Thyroid gland (tissue), 4 donors: Measurements from ENCODE around the gene TMEFF2. TPM values are rescaled to one million over a fixed set of nuclear protein-coding genes. Genes with fewer than 3 reads are reported as not detected.

Source experiments
- DNase-seq, 2 donors: peaks; one replicate each; pipeline ENCODE4 v3.0.0-alpha.2; 2019
- H3K27ac ChIP-seq, 3 donors: fragments of 200-600 bp; sonication (generic); 1 replicate in 2 of 3; 2 replicates in 1 of 3; pipeline ENCODE4 v1.5.1; 2016 to 2019; ENCODE audit warnings: mild to moderate bottlenecking in 1 of 3, moderate library complexity in 1 of 3
- H3K27me3 ChIP-seq: fragments of 200-600 bp; sonication (generic); one replicate; pipeline ENCODE4 v1.5.1; 2019
- H3K36me3 ChIP-seq, 2 donors: fragments of 200-600 bp; sonication (generic); one replicate each; pipeline ENCODE4 v1.5.1; 2016 to 2019
- H3K4me1 ChIP-seq, 2 donors: fragments of 200-600 bp; sonication (generic); one replicate each; pipeline ENCODE4 v1.5.1; 2017 to 2019
- H3K4me3 ChIP-seq, 3 donors: fragments of 200-600 bp; sonication (generic); replicated peaks in 1 of 3; 1 replicate in 2 of 3; 2 replicates in 1 of 3; pipeline ENCODE4 v1.5.1; 2016; ENCODE audit warnings: mild to moderate bottlenecking in 1 of 3
- H3K9me3 ChIP-seq: fragments of 200-600 bp; sonication (generic); one replicate; pipeline ENCODE4 v1.5.1; 2017
- POLR2A ChIP-seq, 2 donors: fragments of 450-650 bp; IDR thresholded peaks; one replicate each; pipeline ENCODE4 v1.6.1; 2017; ENCODE audit warnings: antibody characterized with exemption in 2 of 2, mild to moderate bottlenecking in 2 of 2, moderate library complexity in 1 of 2
- WGBS, 2 donors: methylation state at CpG; one replicate each; pipeline ENCODE4 v1.1.5; 2017; 5-methylcytosine and 5-hydroxymethylcytosine counted together
- intact Hi-C: fragments of 100-400 bp; cut with DNase I; formaldehyde crosslinking; loops from one replicate; pipeline ENCODE4 v1.15.1; 2023
- total RNA-seq, 4 donors: library from RNA; depleted of rRNA; stranded (reverse); fragments of >200 nt; gene quantifications; one replicate each; pipeline ENCODE4 v1.2.3, GENCODE V29; 2016
- TF ChIP-seq, protein P1 (sequence below), 6 experiments: fragments of 200-600 bp in 3 of 6; fragments of 450-650 bp in 3 of 6; sonication (generic) in 3 of 6; IDR thresholded peaks; one replicate each; pipeline ENCODE4 v1.5.1; 2016 to 2019; ENCODE audit warnings: antibody characterized with exemption in 6 of 6, mild to moderate bottlenecking in 2 of 6, inconsistent platforms in 1 of 6, moderate library complexity in 1 of 6

The TMEFF2 gene
- total RNA-seq, 4 donors from 2014 or later, result 0.11 TPM; not detected in 3

DNA sequence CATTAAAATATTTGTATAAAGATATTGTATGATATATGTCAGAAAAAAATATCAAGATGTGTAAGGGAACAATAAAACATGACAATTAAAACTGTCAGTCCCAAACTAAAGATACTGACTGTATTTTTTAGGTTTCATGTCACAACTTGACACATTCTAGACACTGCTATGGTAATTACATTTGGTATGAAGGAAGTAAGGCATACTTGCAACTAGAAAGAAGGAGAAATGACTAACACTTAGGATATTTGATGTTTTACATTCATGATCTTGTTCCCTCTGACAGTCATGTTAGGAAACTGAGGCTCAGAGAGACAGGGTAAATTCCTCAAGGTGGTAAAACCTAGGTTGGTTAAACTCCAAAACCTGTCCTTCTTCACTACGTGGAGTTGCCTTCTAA lies 68.3 kb downstream of the TMEFF2 start:
- Histone ChIP-seq H3K36me3 (no peaks in the 10 kb centered on the region), H3K4me1 (peaks cover 10 to 17% of the 10 kb centered on the region in 2 donors), H3K27me3 (no peaks in the 10 kb centered on the region), H3K4me3 (no peak overlapping the region), H3K27ac (no peak overlapping the region), H3K9me3 (no peaks in the 10 kb centered on the region)
- intact Hi-C loops, result no loop called here
- DNase-seq, result no peak
- TF ChIP-seq, protein P1, sequence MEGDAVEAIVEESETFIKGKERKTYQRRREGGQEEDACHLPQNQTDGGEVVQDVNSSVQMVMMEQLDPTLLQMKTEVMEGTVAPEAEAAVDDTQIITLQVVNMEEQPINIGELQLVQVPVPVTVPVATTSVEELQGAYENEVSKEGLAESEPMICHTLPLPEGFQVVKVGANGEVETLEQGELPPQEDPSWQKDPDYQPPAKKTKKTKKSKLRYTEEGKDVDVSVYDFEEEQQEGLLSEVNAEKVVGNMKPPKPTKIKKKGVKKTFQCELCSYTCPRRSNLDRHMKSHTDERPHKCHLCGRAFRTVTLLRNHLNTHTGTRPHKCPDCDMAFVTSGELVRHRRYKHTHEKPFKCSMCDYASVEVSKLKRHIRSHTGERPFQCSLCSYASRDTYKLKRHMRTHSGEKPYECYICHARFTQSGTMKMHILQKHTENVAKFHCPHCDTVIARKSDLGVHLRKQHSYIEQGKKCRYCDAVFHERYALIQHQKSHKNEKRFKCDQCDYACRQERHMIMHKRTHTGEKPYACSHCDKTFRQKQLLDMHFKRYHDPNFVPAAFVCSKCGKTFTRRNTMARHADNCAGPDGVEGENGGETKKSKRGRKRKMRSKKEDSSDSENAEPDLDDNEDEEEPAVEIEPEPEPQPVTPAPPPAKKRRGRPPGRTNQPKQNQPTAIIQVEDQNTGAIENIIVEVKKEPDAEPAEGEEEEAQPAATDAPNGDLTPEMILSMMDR (IDR thresholded peaks at IDR 0.05), result no peak
- TF ChIP-seq POLR2A (IDR thresholded peaks at IDR 0.05), result no peak
- WGBS, 2 donors, result 0% methylated on average over 1 of the region's 1 CpG

- Histone ChIP-seq H3K36me3 (no peaks in the 10 kb centered on the region), H3K9me3 (no peaks in the 10 kb centered on the region), H3K27ac (no peak overlapping the region), H3K4me3 (no peak overlapping the region), H3K4me1 (peaks cover 10 to 17% of the 10 kb centered on the region in 2 donors), H3K27me3 (no peaks in the 10 kb centered on the region)
- TF ChIP-seq, protein P1 (IDR thresholded peaks at IDR 0.05), result no peak
- no peak for TF ChIP-seq POLR2A (IDR thresholded peaks at IDR 0.05)
- DNase-seq, result no peak
- intact Hi-C loops, result no loop called here
- WGBS, 2 donors, result 88 to 93% methylated on average over 1 of the region's 1 CpG
Observed at GRCh38 chr2:192124571-192124970, 70.2 kb downstream of the TMEFF2 start.

- H3K4me1 ChIP-seq, result peaks cover 10 to 17% of the 10 kb centered on the region in 2 donors
- H3K27me3 ChIP-seq, result no peaks in the 10 kb centered on the region
- intact Hi-C loops, result no loop called here
- H3K9me3 ChIP-seq, result no peaks in the 10 kb centered on the region
- H3K4me3 ChIP-seq, result no peak overlapping the region
- no peak for TF ChIP-seq POLR2A (IDR thresholded peaks at IDR 0.05)
- TF ChIP-seq, protein P1 (IDR thresholded peaks at IDR 0.05), result no peak
- DNase-seq, result peak; percentile 59 to 67
- H3K27ac ChIP-seq, result peak overlapping the region in 1 of 3 donors; percentile 9
- H3K36me3 ChIP-seq, result no peaks in the 10 kb centered on the region
Observed at GRCh38 chr2:192123847-192124246, 70.9 kb downstream of the TMEFF2 start.

DNA sequence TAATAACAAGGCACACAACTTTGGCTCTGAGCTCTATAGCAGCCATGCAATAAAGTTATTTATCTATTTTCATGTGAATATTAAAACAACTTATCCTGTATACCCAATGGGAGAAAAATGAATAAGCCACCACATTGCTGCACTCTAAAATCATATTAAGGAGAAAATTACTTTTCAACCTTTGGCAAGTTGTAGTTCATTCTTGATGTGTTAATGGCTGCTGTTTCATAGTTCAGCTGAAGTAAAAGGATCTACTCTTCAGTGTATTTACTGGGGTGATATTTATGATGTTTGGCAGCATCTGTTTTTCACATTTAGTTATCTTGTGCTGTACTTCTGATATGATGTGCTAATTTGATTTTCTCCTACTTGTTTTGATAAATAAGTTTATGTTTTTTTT lies 71.8 kb downstream of the TMEFF2 start:
- Histone ChIP-seq H3K27me3 (no peaks in the 10 kb centered on the region), H3K4me1 (peaks cover 9 to 23% of the 10 kb centered on the region in 2 donors), H3K36me3 (no peaks in the 10 kb centered on the region), H3K9me3 (no peaks in the 10 kb centered on the region), H3K27ac (no peak overlapping the region), H3K4me3 (no peak overlapping the region)
- TF ChIP-seq, protein P1 (IDR thresholded peaks at IDR 0.05), result no peak
- TF ChIP-seq POLR2A (IDR thresholded peaks at IDR 0.05), result no peak
- DNase-seq, result no peak
- intact Hi-C loops, result no loop called here

DNA sequence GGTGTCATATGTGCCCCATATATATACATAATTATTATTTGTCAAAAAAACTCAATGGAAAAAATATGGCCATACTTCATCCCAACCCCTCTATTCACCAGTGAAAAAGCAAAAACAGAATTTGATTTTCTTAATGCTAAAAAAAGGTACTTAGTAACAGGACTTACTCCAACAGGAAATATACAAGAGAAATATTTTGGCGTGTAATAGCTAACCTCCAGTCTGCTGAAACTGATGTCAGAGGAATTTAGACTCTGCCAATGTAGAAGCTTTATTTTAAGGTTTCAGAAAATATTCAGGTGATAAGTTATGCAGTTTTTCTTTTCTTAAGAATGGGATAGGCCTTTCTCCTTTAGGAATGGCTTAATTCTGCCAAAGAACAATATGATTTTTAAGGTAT lies 72.6 kb downstream of the TMEFF2 start:
- Histone ChIP-seq H3K9me3 (no peaks in the 10 kb centered on the region), H3K27ac (no peak overlapping the region), H3K36me3 (no peaks in the 10 kb centered on the region), H3K4me1 (peaks cover 1 to 16% of the 10 kb centered on the region in 2 donors), H3K27me3 (no peaks in the 10 kb centered on the region), H3K4me3 (no peak overlapping the region)
- TF ChIP-seq POLR2A (IDR thresholded peaks at IDR 0.05), result no peak
- TF ChIP-seq, protein P1 (IDR thresholded peaks at IDR 0.05), result no peak
- WGBS, 2 donors, result 60 to 73% methylated on average over 1 of the region's 1 CpG
- no peak for DNase-seq
- intact Hi-C loops, result no loop called here
